ENCODE data around the gene CAPZB.

CAPZB gene

GRCh38 chr1:19404748-19405147 is 80.6 kb downstream of the CAPZB start:
- DNase-seq, result no peak

- no peak for DNase-seq
These were observed 82.1 kb downstream of the CAPZB start for GRCh38 chr1:19403256-19403655.

GRCh38 chr1:19402031-19402813 is 83.1 kb downstream of the CAPZB start:
- no peak for DNase-seq

- no peak for DNase-seq
These were observed 83.8 kb downstream of the CAPZB start for GRCh38 chr1:19401535-19401889.

GRCh38 chr1:19400875-19401534 is 84.3 kb downstream of the CAPZB start:
- no peak for DNase-seq

GRCh38 chr1:19400192-19400611 is 85.1 kb downstream of the CAPZB start:
- no peak for DNase-seq

GRCh38 chr1:19398309-19398760 is 87.0 kb downstream of the CAPZB start:
- DNase-seq, result peak; percentile 55

GRCh38 chr1:19397217-19397945 is 88.0 kb downstream of the CAPZB start:
- DNase-seq, result no peak

GRCh38 chr1:19396280-19396679 is 89.1 kb downstream of the CAPZB start:
- DNase-seq, result no peak

GRCh38 chr1:19395678-19396192 is 89.6 kb downstream of the CAPZB start:
- no peak for DNase-seq

- no peak for DNase-seq
These were observed 92.3 kb downstream of the CAPZB start for GRCh38 chr1:19393046-19393445.

- DNase-seq, result no peak
These were observed 93.1 kb downstream of the CAPZB start for GRCh38 chr1:19392221-19392620.

GRCh38 chr1:19391596-19391981 is 93.8 kb downstream of the CAPZB start:
- no peak for DNase-seq

- peak; percentile 27 for DNase-seq
These were observed 94.3 kb downstream of the CAPZB start for GRCh38 chr1:19390901-19391595.

- DNase-seq, result no peak
These were observed 95.0 kb downstream of the CAPZB start for GRCh38 chr1:19390166-19390850.

GRCh38 chr1:19388980-19389379 is 96.4 kb downstream of the CAPZB start:
- DNase-seq, result no peak

- no peak for DNase-seq
These were observed 98.3 kb downstream of the CAPZB start for GRCh38 chr1:19387045-19387467.

- DNase-seq, result no peak
These were observed 99.3 kb downstream of the CAPZB start for GRCh38 chr1:19385869-19386591.

GRCh38 chr1:19385221-19385620 is 100.1 kb downstream of the CAPZB start:
- no peak for DNase-seq

GRCh38 chr1:19384772-19385187 is 100.6 kb downstream of the CAPZB start:
- no peak for DNase-seq

GRCh38 chr1:19384113-19384512 is 101.2 kb downstream of the CAPZB start:
- DNase-seq, result no peak

- DNase-seq, result no peak
These were observed 103.1 kb downstream of the CAPZB start for GRCh38 chr1:19382222-19382621.
